Measurements from ENCODE around the gene IQCM. TPM values are rescaled to one million over a fixed set of nuclear protein-coding genes. Genes with fewer than 3 reads are reported as not detected.

The IQCM gene
- total RNA-seq, 4 donors from 2014 or later, result 0.48 TPM; not detected in 3

- intact Hi-C loops (cut with DNase I; ENCODE audit: low total_unique reads), result no loop called here
- DNase-seq, result no peak
- TF ChIP-seq POLR2A (IDR thresholded peaks at IDR 0.05) (no peak), CTCF (IDR thresholded peaks at IDR 0.05) (no peak)
- H3K27me3 ChIP-seq, result no peaks in the 10 kb centered on the region
- H3K27ac ChIP-seq, result no peak overlapping the region
- no peaks in the 10 kb centered on the region for H3K36me3 ChIP-seq
- no peaks in the 10 kb centered on the region for H3K9me3 ChIP-seq
- no peaks in the 10 kb centered on the region for H3K4me1 ChIP-seq
- no peak overlapping the region for H3K4me3 ChIP-seq
These were observed 20.9 kb upstream of the IQCM start for GRCh38 chr4:149836546-149836945.

GRCh38 chr4:149835280-149835679 lies 19.6 kb upstream of the IQCM start:
- no peaks in the 10 kb centered on the region for H3K27me3 ChIP-seq
- DNase-seq, result no peak
- no peak overlapping the region for H3K27ac ChIP-seq
- intact Hi-C loops (cut with DNase I; ENCODE audit: low total_unique reads), result no loop called here
- TF ChIP-seq POLR2A (IDR thresholded peaks at IDR 0.05) (no peak), CTCF (IDR thresholded peaks at IDR 0.05) (no peak)
- H3K36me3 ChIP-seq, result no peaks in the 10 kb centered on the region
- H3K4me1 ChIP-seq, result no peaks in the 10 kb centered on the region
- H3K4me3 ChIP-seq, result no peak overlapping the region
- no peaks in the 10 kb centered on the region for H3K9me3 ChIP-seq

GRCh38 chr4:149831656-149832208 lies 16.1 kb upstream of the IQCM start:
- Histone ChIP-seq H3K4me1 (no peaks in the 10 kb centered on the region), H3K27me3 (no peaks in the 10 kb centered on the region), H3K4me3 (no peak overlapping the region), H3K36me3 (no peaks in the 10 kb centered on the region), H3K9me3 (no peaks in the 10 kb centered on the region), H3K27ac (no peak overlapping the region)
- intact Hi-C loops (cut with DNase I; ENCODE audit: low total_unique reads), result no loop called here
- no peak for DNase-seq
- TF ChIP-seq CTCF (IDR thresholded peaks at IDR 0.05), result no peak
- TF ChIP-seq POLR2A (IDR thresholded peaks at IDR 0.05), result no peak

GRCh38 chr4:149830823-149831222 lies 15.2 kb upstream of the IQCM start:
- no peak for DNase-seq
- intact Hi-C loops (cut with DNase I; ENCODE audit: low total_unique reads), result no loop called here

GRCh38 chr4:149825336-149825735 lies 9.7 kb upstream of the IQCM start:
- H3K36me3 ChIP-seq, result no peaks in the 10 kb centered on the region
- no peak overlapping the region for H3K4me3 ChIP-seq
- H3K27ac ChIP-seq, result no peak overlapping the region
- no peak for TF ChIP-seq POLR2A (IDR thresholded peaks at IDR 0.05)
- H3K27me3 ChIP-seq, result no peaks in the 10 kb centered on the region
- H3K9me3 ChIP-seq, result no peaks in the 10 kb centered on the region
- no peaks in the 10 kb centered on the region for H3K4me1 ChIP-seq
- intact Hi-C loops (cut with DNase I; ENCODE audit: low total_unique reads), result no loop called here
- no peak for DNase-seq

More at GRCh38 chr4:149830823-149831222, 15.2 kb upstream of the IQCM start:
- no peaks in the 10 kb centered on the region for H3K36me3 ChIP-seq
- TF ChIP-seq POLR2A (IDR thresholded peaks at IDR 0.05) (no peak), CTCF (IDR thresholded peaks at IDR 0.05) (no peak)
- no peaks in the 10 kb centered on the region for H3K4me1 ChIP-seq
- no peak overlapping the region for H3K4me3 ChIP-seq
- no peak overlapping the region for H3K27ac ChIP-seq
- no peaks in the 10 kb centered on the region for H3K27me3 ChIP-seq
- no peaks in the 10 kb centered on the region for H3K9me3 ChIP-seq

GRCh38 chr4:149823769-149824221 lies 8.2 kb upstream of the IQCM start:
- Histone ChIP-seq H3K4me1 (no peaks in the 10 kb centered on the region), H3K9me3 (no peaks in the 10 kb centered on the region), H3K27me3 (no peaks in the 10 kb centered on the region), H3K27ac (no peak overlapping the region), H3K36me3 (no peaks in the 10 kb centered on the region), H3K4me3 (no peak overlapping the region)
- DNase-seq, result no peak
- intact Hi-C loops (cut with DNase I; ENCODE audit: low total_unique reads), result no loop called here
- TF ChIP-seq POLR2A (IDR thresholded peaks at IDR 0.05) (no peak), CTCF (IDR thresholded peaks at IDR 0.05) (no peak)
